HG03139 (cell line): Measurements from ENCODE around the gene FAM111B.
"Not testable (repeated sequence)": the region's sequence is repeated elsewhere in the genome, so short reads cannot be mapped to it uniquely, and the experiment has no call there.

Experiments used
- ATAC-seq: cut with Tn5 transposase; IDR thresholded peaks from one replicate; pipeline ENCODE4 v1.9.1; 2021; ENCODE audit not compliant: unreplicated experiment

FAM111B gene

GRCh38 chr11:59102259-59102765 is 4.7 kb upstream of the FAM111B start:
- ATAC-seq = peak; percentile 56

GRCh38 chr11:59107721-59108120 is 684 bp downstream of the FAM111B start:
- not testable (repeated sequence) for ATAC-seq

GRCh38 chr11:59112494-59112893 is 5.5 kb downstream of the FAM111B start:
- no peak for ATAC-seq

- no peak for ATAC-seq
Observed at GRCh38 chr11:59114344-59114743, 7.3 kb downstream of the FAM111B start.

GRCh38 chr11:59115553-59115952 is 8.5 kb downstream of the FAM111B start:
- ATAC-seq = no peak

GRCh38 chr11:59117774-59118173 is 10.7 kb downstream of the FAM111B start:
- no peak for ATAC-seq

- ATAC-seq = no peak
Observed at GRCh38 chr11:59119826-59120225, 12.8 kb downstream of the FAM111B start.

GRCh38 chr11:59135648-59136461 is 28.8 kb downstream of the FAM111B start:
- peak; percentile 94 for ATAC-seq

- not testable (repeated sequence) for ATAC-seq
Observed at GRCh38 chr11:59136551-59136950, 29.5 kb downstream of the FAM111B start.

- no peak for ATAC-seq
Observed at GRCh38 chr11:59137190-59137589, 30.2 kb downstream of the FAM111B start.

GRCh38 chr11:59138643-59139042 is 31.6 kb downstream of the FAM111B start:
- ATAC-seq = no peak

- ATAC-seq = no peak
Observed at GRCh38 chr11:59141191-59141590, 34.2 kb downstream of the FAM111B start.

GRCh38 chr11:59141673-59142460 is 34.8 kb downstream of the FAM111B start:
- no peak for ATAC-seq

GRCh38 chr11:59142530-59143507 is 35.8 kb downstream of the FAM111B start, which contains the start of gene FAM111A:
FAM111A (plus strand) TSS chr11:59142856; CDS start chr11:59148873, 6,017 bp downstream.
- ATAC-seq = peak; percentile 57

GRCh38 chr11:59144096-59144495 is 37.1 kb downstream of the FAM111B start:
- ATAC-seq = no peak

GRCh38 chr11:59144579-59145345 is 37.7 kb downstream of the FAM111B start:
- peak; percentile 53 for ATAC-seq

GRCh38 chr11:59145534-59145933 is 38.5 kb downstream of the FAM111B start:
- no peak for ATAC-seq

- peak; percentile 43 for ATAC-seq
Observed at GRCh38 chr11:59151761-59152160, 44.7 kb downstream of the FAM111B start.

- no peak for ATAC-seq
Observed at GRCh38 chr11:59152312-59152951, 45.4 kb downstream of the FAM111B start.
